Measurements from ENCODE around the gene GREB1.
A peak's percentile ranks its signal among the peaks of the same experiment; 100 is the strongest.

Gene GREB1

DNA sequence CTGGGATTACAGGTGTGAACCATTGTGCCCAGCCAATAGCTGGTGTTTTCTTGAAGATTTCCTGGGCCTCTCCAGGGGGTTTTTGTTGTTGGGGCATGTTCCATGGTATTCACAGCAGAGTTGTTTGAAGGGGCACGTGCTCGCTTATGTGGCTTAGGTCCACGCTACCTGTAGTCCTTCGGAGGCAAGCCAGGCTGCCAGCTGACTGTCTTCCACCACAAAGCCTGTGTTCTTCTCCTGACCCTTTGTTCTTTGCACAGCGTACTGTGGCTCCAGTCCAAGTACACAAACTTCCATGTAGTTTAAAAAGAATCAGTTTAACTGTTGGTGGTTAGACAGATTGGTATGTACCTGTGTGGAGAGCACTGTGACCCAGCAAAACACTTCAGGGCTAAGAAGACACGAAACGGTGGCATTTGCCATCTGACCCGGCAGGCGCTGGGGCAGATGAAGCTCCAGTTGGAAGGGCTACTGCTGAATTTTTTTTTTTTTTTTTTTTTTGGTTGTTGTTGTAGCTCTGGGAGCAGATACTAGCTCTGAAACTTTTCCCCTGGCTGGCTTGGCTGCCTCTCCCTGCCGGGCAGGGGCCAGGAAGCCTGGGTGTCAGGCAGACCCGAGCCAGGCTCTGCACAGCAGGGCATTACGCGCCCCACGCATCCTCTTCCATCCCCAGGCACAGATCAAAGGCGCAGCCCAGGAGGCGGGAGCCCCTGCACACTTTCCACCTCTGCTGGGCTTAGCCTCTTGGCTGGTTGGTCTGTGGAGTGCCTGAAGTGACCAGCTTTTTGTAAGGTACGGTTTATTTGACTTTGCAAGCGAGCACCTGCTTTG, 5.7 kb downstream of the GREB1 start:
- no peak for DNase-seq (ENCODE audit: low read depth)

DNA sequence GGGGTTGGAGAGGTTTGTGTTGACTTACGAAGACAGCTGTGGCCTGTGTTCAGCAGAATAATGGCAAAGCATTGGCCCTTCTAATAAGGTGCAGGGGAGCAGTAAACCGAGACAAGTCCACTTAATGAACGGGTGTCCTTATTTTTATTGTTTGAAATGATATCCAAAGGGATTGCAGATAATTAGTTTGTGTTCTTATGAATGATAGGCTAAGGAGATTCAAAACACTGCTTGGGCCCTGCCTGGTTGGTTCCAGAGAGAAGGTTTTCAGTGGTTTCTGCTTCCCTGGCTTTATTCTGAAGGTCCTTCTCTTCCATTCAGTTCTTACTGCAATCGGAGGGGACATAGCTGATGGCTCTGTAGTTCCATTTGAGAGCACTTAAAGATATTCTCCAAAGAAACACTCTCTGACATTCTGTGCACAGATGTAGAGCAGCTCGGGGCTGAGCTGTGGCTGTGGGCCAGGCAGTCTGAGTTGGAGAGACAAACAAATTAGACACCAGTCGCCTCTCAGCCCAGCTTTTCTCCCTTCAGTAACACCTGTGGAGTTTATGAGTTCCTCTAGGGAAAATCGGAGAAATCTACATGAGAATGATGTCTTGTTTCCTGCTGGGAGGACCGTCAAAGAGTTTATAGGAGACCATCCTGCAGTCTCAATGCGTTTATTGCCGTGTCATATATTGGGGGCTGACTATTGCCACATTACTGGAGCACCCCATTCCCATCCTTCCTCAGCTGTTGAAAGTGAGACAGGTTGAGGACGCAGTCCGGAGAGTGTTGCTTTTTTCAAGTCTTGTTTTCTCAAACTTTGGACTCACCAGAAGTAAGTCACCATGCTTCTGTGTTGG, 6.5 kb downstream of the GREB1 start:
- DNase-seq (ENCODE audit: low read depth) = no peak

DNA sequence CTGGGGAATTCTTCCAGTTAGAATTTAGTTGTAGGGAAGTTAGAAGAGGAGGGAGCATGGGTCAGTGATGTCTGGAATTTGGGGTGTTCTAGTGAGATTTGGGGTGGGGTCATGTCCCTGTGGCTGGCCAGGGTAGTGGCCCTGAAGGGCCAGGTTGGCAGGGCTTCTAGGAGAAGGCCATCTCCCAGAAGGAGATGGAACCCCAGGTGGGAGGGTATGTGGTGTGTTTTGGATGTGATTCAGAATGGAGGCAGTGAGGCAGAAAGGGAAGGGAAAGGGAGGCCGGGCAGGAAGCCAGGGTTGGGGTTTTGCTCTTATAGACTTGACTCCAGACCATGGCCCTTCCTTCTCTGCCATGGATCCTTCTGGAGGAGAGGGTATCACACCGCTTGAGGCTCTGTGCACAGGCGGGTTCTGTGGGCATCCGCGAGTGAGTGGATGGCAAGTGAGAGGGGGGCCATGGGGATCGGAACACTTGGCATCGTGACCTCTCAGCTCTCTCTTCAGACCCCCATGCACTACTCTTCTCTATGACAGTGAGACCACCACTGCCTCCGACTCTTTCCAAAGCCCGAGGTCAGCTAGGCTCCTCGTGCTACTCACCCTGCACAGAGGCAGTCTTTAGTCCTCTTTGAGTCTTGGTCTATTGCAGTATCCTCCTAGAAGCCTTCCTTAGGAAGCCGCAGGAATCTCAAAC, 7.3 kb downstream of the GREB1 start:
- no peak for DNase-seq (ENCODE audit: low read depth)

DNA sequence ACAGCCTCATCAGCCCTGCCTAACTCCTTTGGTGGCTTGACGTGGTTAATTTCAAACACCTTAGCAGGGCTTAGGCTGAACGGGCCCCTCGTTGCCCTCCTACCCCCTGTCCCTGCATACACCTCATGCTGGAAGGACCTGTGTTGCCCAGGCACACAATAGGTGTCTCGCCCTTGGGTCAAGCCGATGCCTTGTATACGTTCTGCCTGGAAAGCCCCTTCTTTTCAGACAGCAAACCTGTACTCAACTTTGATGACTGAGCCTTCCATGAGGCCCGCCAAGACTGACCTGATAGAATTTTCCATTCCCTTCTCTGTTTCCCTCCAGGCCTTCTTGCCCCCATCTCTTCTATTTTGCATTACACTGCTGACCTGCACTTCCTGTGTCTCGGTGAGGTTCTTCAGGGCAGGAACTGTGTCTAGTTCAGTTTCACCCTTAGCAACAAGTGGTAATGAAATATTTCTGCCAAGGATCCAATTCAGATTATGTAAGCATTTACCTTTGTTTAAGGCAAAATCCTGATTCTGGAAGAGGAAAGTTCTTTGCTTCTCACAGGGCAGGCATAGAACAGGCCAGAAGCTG, 7.9 kb downstream of the GREB1 start:
- DNase-seq (ENCODE audit: low read depth) = no peak

DNA sequence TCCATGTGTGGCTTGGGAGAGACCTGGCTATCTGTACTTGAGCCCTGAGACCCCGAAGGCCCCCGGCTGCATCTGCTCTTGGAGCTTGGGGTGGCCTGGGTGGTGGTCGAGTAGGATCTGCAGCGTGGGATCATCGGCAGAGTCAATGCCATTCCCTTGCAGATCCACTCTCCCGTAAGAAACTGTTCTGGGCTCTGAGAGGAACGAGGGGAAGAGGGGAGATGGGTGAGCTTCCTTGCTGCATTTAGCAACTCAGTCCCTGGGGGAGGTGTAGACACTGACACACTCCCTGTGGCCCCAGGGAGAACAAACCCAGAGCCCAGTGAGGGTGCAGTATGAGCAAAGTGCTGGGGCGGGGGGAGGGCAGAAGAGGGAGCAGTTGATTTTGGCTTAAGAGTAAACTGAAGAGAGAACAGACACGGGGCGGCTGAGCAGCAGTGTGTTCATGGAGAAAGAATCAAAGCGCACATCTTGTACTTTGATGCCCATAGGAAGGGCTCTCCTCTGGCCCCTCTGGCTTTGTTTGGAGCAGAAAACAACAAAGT, 8.5 kb downstream of the GREB1 start:
- DNase-seq (ENCODE audit: low read depth) = no peak

DNA sequence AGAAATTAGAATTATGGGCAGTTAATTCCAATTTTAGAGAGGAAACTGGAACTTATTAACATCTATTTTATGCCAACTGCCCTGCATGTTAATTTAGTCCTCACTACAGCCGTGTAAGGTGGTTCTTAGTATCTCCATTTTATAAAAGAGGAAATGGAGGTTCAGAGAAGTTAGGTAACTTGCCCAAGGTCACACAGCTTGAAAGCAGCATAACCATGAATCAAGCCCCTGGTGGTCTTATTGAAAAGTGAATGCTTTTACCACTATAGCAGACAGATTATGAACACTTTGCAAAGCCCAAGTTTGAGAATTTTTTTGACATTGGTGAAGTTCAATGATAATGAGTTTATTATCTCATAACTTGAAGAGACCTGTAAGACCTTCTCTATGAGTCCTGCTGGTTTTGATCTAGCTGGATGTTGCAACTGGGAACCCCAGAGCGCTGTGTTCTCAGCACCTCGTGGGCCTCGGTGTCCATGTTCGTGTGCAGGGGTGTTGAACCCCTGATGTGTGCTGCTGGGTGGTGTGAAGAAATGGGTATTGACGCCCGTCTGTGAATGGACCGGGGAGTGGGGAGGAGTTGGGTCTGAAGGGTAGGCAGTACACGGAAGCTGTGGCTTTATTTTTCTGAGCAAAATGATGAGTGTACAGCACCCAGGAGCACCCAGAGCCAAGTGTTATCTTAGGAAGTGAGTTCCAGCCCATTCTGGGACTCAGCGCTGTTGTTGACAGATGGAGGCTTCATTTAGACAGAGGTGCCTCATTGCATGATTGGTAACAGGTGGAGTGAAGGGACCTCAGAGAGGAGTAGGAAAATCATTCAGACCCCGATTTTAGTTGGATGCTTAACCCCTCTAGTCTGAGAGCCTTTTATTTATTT, 9.7 kb downstream of the GREB1 start:
- DNase-seq (ENCODE audit: low read depth) = no peak

DNA sequence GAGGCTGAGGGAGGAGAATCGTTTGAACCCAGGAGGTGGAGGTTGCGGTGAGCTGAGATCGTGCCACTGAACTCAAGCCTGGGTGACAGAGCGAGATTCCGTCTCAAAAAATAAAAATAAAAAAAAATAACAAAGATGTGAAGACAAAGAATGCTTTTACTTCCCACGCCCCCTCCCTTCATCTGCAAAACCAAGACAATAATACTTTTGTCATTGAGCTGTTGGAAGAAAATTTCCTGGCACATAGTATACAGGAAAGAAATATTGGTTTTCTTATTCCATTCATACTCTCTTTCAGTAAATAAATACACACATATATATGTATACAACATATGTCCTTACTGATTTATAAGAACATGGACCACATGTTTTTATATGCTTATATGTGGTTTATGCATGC, 12.2 kb downstream of the GREB1 start:
- no peak for DNase-seq (ENCODE audit: low read depth)

- no peak for DNase-seq (ENCODE audit: low read depth)
Measured at GRCh38 chr2:11547912-11548497, 14.2 kb downstream of the GREB1 start.

- no peak for DNase-seq (ENCODE audit: low read depth)
Measured at GRCh38 chr2:11550302-11550701, 16.5 kb downstream of the GREB1 start.

GRCh38 chr2:11550901-11551568, 17.2 kb downstream of the GREB1 start:
- no peak for DNase-seq (ENCODE audit: low read depth)

- DNase-seq (ENCODE audit: low read depth) = no peak
Measured at GRCh38 chr2:11551569-11552259, 17.9 kb downstream of the GREB1 start.

DNA sequence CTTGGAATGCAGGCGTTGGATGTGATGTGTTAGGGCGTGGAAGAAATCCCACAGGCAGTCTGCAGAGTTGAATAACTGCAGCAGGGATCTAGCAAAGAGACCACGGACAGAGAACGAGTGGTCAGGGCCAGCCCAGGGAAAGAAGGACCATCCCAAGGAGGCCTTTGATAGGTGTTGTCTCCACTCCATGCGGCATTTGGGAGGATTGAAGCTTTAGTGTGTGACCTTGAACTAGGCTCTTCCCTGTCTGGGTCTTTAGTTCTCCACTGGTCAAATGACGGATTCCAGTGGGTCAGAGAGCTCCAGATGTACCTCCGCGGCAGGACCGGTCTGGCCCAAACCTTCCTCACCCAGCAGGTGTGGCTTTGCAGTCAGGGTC, 18.4 kb downstream of the GREB1 start:
- no peak for DNase-seq (ENCODE audit: low read depth)

- DNase-seq (ENCODE audit: low read depth) = peak; percentile 86
Measured at GRCh38 chr2:11553661-11554398, 20.0 kb downstream of the GREB1 start.

GRCh38 chr2:11554399-11554716, 20.5 kb downstream of the GREB1 start:
- no peak for DNase-seq (ENCODE audit: low read depth)

- no peak for DNase-seq (ENCODE audit: low read depth)
Measured at GRCh38 chr2:11556101-11556806, 22.4 kb downstream of the GREB1 start.

GRCh38 chr2:11558214-11558886, 24.5 kb downstream of the GREB1 start:
- DNase-seq (ENCODE audit: low read depth) = no peak

- DNase-seq (ENCODE audit: low read depth) = no peak
Measured at GRCh38 chr2:11559066-11559785, 25.4 kb downstream of the GREB1 start.
